ENCODE results near the gene SORCS2. TPM values are rescaled to one million over a fixed set of nuclear protein-coding genes. Genes with fewer than 3 reads are reported as not detected.

Gene SORCS2
- total RNA-seq, 6 donors from 2014 or later, result 2.2 to 28.3 (median 7.2) TPM

GRCh38 chr4:7259039-7259438 lies 66.7 kb downstream of the SORCS2 start:
- H3K27me3 ChIP-seq, result no peaks in the 10 kb centered on the region
- H3K27ac ChIP-seq, result no peak overlapping the region
- ATAC-seq (ENCODE audit: low FRiP score in 2 of 2) (no peak), DNase-seq (no peak)
- 86 to 92% methylated on average over 7 of the region's 7 CpGs for WGBS, 2 donors
- TF ChIP-seq EP300 (IDR thresholded peaks at IDR 0.05) (no peak), POLR2A (IDR thresholded peaks at IDR 0.05) (no peak), POLR2AphosphoS5 (IDR thresholded peaks at IDR 0.05) (no peak), CTCF (IDR thresholded peaks at IDR 0.05) (no peak)
- no peaks in the 10 kb centered on the region for H3K36me3 ChIP-seq
- no peaks in the 10 kb centered on the region for H3K4me1 ChIP-seq
- H3K9me3 ChIP-seq, result no peaks in the 10 kb centered on the region
- no peak overlapping the region for H3K4me3 ChIP-seq

- Histone ChIP-seq H3K4me1 (no peaks in the 10 kb centered on the region), H3K27me3 (no peaks in the 10 kb centered on the region), H3K4me3 (no peak overlapping the region), H3K9me3 (no peaks in the 10 kb centered on the region), H3K36me3 (no peaks in the 10 kb centered on the region), H3K27ac (no peak overlapping the region)
- 90 to 91% methylated on average over 7 of the region's 7 CpGs for WGBS, 2 donors
- DNase-seq, result no peak
- ATAC-seq (ENCODE audit: low FRiP score in 2 of 2), result no peak
- TF ChIP-seq POLR2AphosphoS5 (IDR thresholded peaks at IDR 0.05), result no peak
- no peak for TF ChIP-seq POLR2A (IDR thresholded peaks at IDR 0.05)
- no peak for TF ChIP-seq EP300 (IDR thresholded peaks at IDR 0.05)
- no peak for TF ChIP-seq CTCF (IDR thresholded peaks at IDR 0.05)
These were observed 68.2 kb downstream of the SORCS2 start for GRCh38 chr4:7260569-7260968.

GRCh38 chr4:7261087-7261486 lies 68.7 kb downstream of the SORCS2 start:
- no peak overlapping the region for H3K27ac ChIP-seq
- TF ChIP-seq POLR2A (IDR thresholded peaks at IDR 0.05) (no peak), EP300 (IDR thresholded peaks at IDR 0.05) (no peak), POLR2AphosphoS5 (IDR thresholded peaks at IDR 0.05) (no peak), CTCF (IDR thresholded peaks at IDR 0.05) (no peak)
- no peak overlapping the region for H3K4me3 ChIP-seq
- DNase-seq (no peak), ATAC-seq (ENCODE audit: low FRiP score in 2 of 2) (no peak)
- H3K27me3 ChIP-seq, result no peaks in the 10 kb centered on the region
- H3K36me3 ChIP-seq, result no peaks in the 10 kb centered on the region
- WGBS, 2 donors, result 23 to 51% methylated on average over 6 to 8 of the region's 8 CpGs
- H3K4me1 ChIP-seq, result no peaks in the 10 kb centered on the region
- no peaks in the 10 kb centered on the region for H3K9me3 ChIP-seq

- Histone ChIP-seq H3K27me3 (no peaks in the 10 kb centered on the region), H3K27ac (no peak overlapping the region), H3K4me1 (no peaks in the 10 kb centered on the region), H3K4me3 (no peak overlapping the region), H3K36me3 (no peaks in the 10 kb centered on the region), H3K9me3 (no peaks in the 10 kb centered on the region)
- no peak for ATAC-seq (ENCODE audit: low FRiP score in 2 of 2)
- 78 to 80% methylated on average over 6 of the region's 6 CpGs for WGBS, 2 donors
- no peak for TF ChIP-seq POLR2AphosphoS5 (IDR thresholded peaks at IDR 0.05)
- TF ChIP-seq POLR2A (IDR thresholded peaks at IDR 0.05), result no peak
- no peak for TF ChIP-seq CTCF (IDR thresholded peaks at IDR 0.05)
- TF ChIP-seq EP300 (IDR thresholded peaks at IDR 0.05), result no peak
- no peak for DNase-seq
These were observed 69.2 kb downstream of the SORCS2 start for GRCh38 chr4:7261536-7261935.

- no peaks in the 10 kb centered on the region for H3K4me1 ChIP-seq
- H3K27ac ChIP-seq, result no peak overlapping the region
- H3K27me3 ChIP-seq, result no peaks in the 10 kb centered on the region
- ATAC-seq (ENCODE audit: low FRiP score in 2 of 2) (no peak), DNase-seq (no peak)
- no peaks in the 10 kb centered on the region for H3K36me3 ChIP-seq
- 83 to 94% methylated on average over 1 of the region's 1 CpG for WGBS, 2 donors
- no peak overlapping the region for H3K4me3 ChIP-seq
- no peaks in the 10 kb centered on the region for H3K9me3 ChIP-seq
- TF ChIP-seq CTCF (IDR thresholded peaks at IDR 0.05) (no peak), POLR2AphosphoS5 (IDR thresholded peaks at IDR 0.05) (no peak), POLR2A (IDR thresholded peaks at IDR 0.05) (no peak), EP300 (IDR thresholded peaks at IDR 0.05) (no peak)
These were observed 69.8 kb downstream of the SORCS2 start for GRCh38 chr4:7262134-7262533.
